A172 (cell line): ENCODE measurements around the gene TAS2R4. TPM values are rescaled to one million over a fixed set of nuclear protein-coding genes. Genes with fewer than 3 reads are reported as not detected.
"Not testable (repeated sequence)": the region's sequence is repeated elsewhere in the genome, so short reads cannot be mapped to it uniquely, and the experiment has no call there.

Experiments
- DNase-seq: peaks from one replicate; pipeline ENCODE4 v3.0.0-alpha.2; 2015; ENCODE audit warnings: low spot score
- total RNA-seq: library from RNA; depleted of rRNA; stranded (reverse); fragments of >200 nt; shearing (Covaris generic); gene quantifications from 2 replicates; pipeline ENCODE4 v1.2.3, GENCODE V29; 2014; rRNA removed

The TAS2R4 gene
- 0.07 and 0.88 TPM in 2 replicates for total RNA-seq

- DNase-seq = no peak
Observed at GRCh38 chr7:141776374-141776773, at the start of gene TAS2R4. TAS2R4 (plus strand) TSS chr7:141776674; CDS start chr7:141778489, 1,815 bp downstream.

- no peak for DNase-seq
Observed at GRCh38 chr7:141729020-141729419, 47.5 kb upstream of the TAS2R4 start.

GRCh38 chr7:141731476-141732149 lies 44.9 kb upstream of the TAS2R4 start:
- DNase-seq = no peak

- DNase-seq = peak; percentile 18
Observed at GRCh38 chr7:141737118-141737835, 39.2 kb upstream of the TAS2R4 start.

- DNase-seq = peak; percentile 94
Observed at GRCh38 chr7:141737836-141738591, 38.5 kb upstream of the TAS2R4 start, which contains the start of gene SSBP1. SSBP1 (plus strand) TSS chr7:141738358; CDS start chr7:141739167, 809 bp downstream.

- DNase-seq = no peak
Observed at GRCh38 chr7:141738592-141739013, 37.9 kb upstream of the TAS2R4 start.

GRCh38 chr7:141739250-141739649 lies 37.2 kb upstream of the TAS2R4 start:
- DNase-seq = no peak

- DNase-seq = no peak
Observed at GRCh38 chr7:141742229-141742628, 34.2 kb upstream of the TAS2R4 start.

- DNase-seq = no peak
Observed at GRCh38 chr7:141744131-141744530, 32.3 kb upstream of the TAS2R4 start.

GRCh38 chr7:141748396-141748795 lies 28.1 kb upstream of the TAS2R4 start:
- no peak for DNase-seq

- DNase-seq = peak; percentile 6
Observed at GRCh38 chr7:141751904-141752303, 24.6 kb upstream of the TAS2R4 start.

GRCh38 chr7:141752634-141753033 lies 23.8 kb upstream of the TAS2R4 start:
- DNase-seq = no peak

GRCh38 chr7:141754939-141755338 lies 21.5 kb upstream of the TAS2R4 start:
- no peak for DNase-seq

- DNase-seq = no peak
Observed at GRCh38 chr7:141763797-141764196, 12.7 kb upstream of the TAS2R4 start, which contains the start of gene TAS2R3. TAS2R3 (plus strand) TSS chr7:141764097; CDS start chr7:141764159, 62 bp downstream.

GRCh38 chr7:141770083-141770583 lies 6.3 kb upstream of the TAS2R4 start:
- not testable (repeated sequence) for DNase-seq

GRCh38 chr7:141785706-141786552 lies 9.5 kb downstream of the TAS2R4 start:
- peak; percentile 38 for DNase-seq

GRCh38 chr7:141788296-141788695 lies 11.8 kb downstream of the TAS2R4 start:
- DNase-seq = no peak

GRCh38 chr7:141789917-141790316 lies 13.4 kb downstream of the TAS2R4 start, which contains the start of gene TAS2R5:
TAS2R5 (plus strand) TSS chr7:141790217; CDS start chr7:141790362, 145 bp downstream.
- DNase-seq = no peak

- no peak for DNase-seq
Observed at GRCh38 chr7:141792526-141792925, 16.1 kb downstream of the TAS2R4 start.

- DNase-seq = no peak
Observed at GRCh38 chr7:141820067-141820466, 43.6 kb downstream of the TAS2R4 start.

- DNase-seq = not testable (repeated sequence)
Observed at GRCh38 chr7:141822432-141822831, 46.0 kb downstream of the TAS2R4 start.
